H1 (cell line): Measurements from ENCODE around the gene DDX31. TPM values are rescaled to one million over a fixed set of nuclear protein-coding genes. Genes with fewer than 3 reads are reported as not detected.
A peak's percentile ranks its signal among the peaks of the same experiment; 100 is the strongest.

Experiments
- CTCF ChIA-PET: fragments of 300-600 bp; sonication (Branson Sonifier 250); formaldehyde crosslinking; loops from one replicate; lab custom pipeline; 2021; ENCODE audit not compliant: partially characterized antibody; lab: Charles Lee
- POLR2A ChIA-PET: fragments of 300-600 bp; sonication (Branson Sonifier 250); formaldehyde crosslinking; loops from one replicate; lab custom pipeline; 2021; ENCODE audit warnings: inconsistent platforms; ENCODE audit not compliant: partially characterized antibody; lab: Charles Lee
- DNase-seq, 2 experiments: peaks; one replicate each; pipeline versions ENCODE4 v3.0.0 to v3.0.0-alpha.2; 2010 to 2022; ENCODE audit warnings: low spot score in 2 of 2, low read depth in 1 of 2, mixed read lengths in 1 of 2
- FAIRE-seq: peaks from 2 replicates; lab custom pipeline; 2011; peaks lifted over from hg19 to GRCh38; lab: Jason Lieb, UNC
- H2AFZ ChIP-seq: 2 replicates; pipeline ENCODE4 v1.8.1; 2012; ENCODE audit warnings: low read length, inconsistent platforms
- H2AK5ac ChIP-seq: 2 replicates; pipeline ENCODE4 v1.6.1; 2013; ENCODE audit warnings: low read depth, low read length
- H2BK120ac ChIP-seq: replicated peaks from 2 replicates; pipeline ENCODE3; 2013; ENCODE audit warnings: low read depth, low read length, inconsistent platforms
- H2BK12ac ChIP-seq: 2 replicates; pipeline ENCODE4 v1.6.1; 2013; ENCODE audit warnings: low read depth, low read length
- H2BK15ac ChIP-seq: 2 replicates; pipeline ENCODE4 v1.6.1; 2013; ENCODE audit warnings: low read length
- H2BK20ac ChIP-seq: 2 replicates; pipeline ENCODE4 v1.6.1; 2013; ENCODE audit warnings: low read length
- H2BK5ac ChIP-seq: 2 replicates; pipeline ENCODE4 v1.6.1; 2013; ENCODE audit warnings: low read depth, low read length
- H3K14ac ChIP-seq: 2 replicates; pipeline ENCODE4 v1.6.1; 2013; ENCODE audit warnings: inconsistent platforms; ENCODE audit not compliant: insufficient read length
- H3K18ac ChIP-seq: 2 replicates; pipeline ENCODE4 v1.6.1; 2013; ENCODE audit warnings: low read length; ENCODE audit errors: extremely low read depth
- H3K23ac ChIP-seq: 2 replicates; pipeline ENCODE4 v1.6.1; 2013; ENCODE audit warnings: inconsistent platforms; ENCODE audit not compliant: insufficient read length
- H3K23me2 ChIP-seq: 2 replicates; pipeline ENCODE4 v1.6.1; 2013; ENCODE audit warnings: low read depth, low read length
- H3K27ac ChIP-seq: 2 replicates; pipeline ENCODE4 v1.6.1; 2011; ENCODE audit warnings: low read depth, low read length, inconsistent platforms
- H3K27me3 ChIP-seq, 4 experiments: replicated peaks in 1 of 4; 1 replicate in 1 of 4; 2 replicates in 3 of 4; pipeline versions ENCODE4 v1.6.1 to v1.8.1; 2011 to 2013; ENCODE audit warnings: low read length in 3 of 4, mild to moderate bottlenecking in 3 of 4, inconsistent platforms in 2 of 4, mixed read lengths in 2 of 4, moderate library complexity in 1 of 4; ENCODE audit not compliant: control insufficient read depth in 3 of 4, insufficient read depth in 3 of 4; ENCODE audit errors: extremely low read depth in 1 of 4
- H3K36me3 ChIP-seq, 4 experiments: 2 replicates each; pipeline versions ENCODE4 v1.6.1 to v1.8.1; 2011 to 2013; ENCODE audit warnings: mild to moderate bottlenecking in 4 of 4, low read length in 3 of 4, moderate library complexity in 2 of 4, control low read depth in 1 of 4, inconsistent platforms in 1 of 4; ENCODE audit not compliant: insufficient read depth in 4 of 4, control insufficient read depth in 2 of 4
- H3K4ac ChIP-seq: replicated peaks from 2 replicates; pipeline ENCODE3; 2013; ENCODE audit warnings: low read length, low read depth, mixed read lengths, inconsistent platforms; ENCODE audit not compliant: insufficient read length
- H3K4me1 ChIP-seq, 4 experiments: replicated peaks in 1 of 4; 1 replicate in 1 of 4; 2 replicates in 3 of 4; pipeline versions ENCODE4 v1.6.1 to v1.8.1; 2011 to 2013; ENCODE audit warnings: low read length in 3 of 4, inconsistent platforms in 2 of 4, mixed read lengths in 1 of 4; ENCODE audit not compliant: insufficient read depth in 4 of 4, control insufficient read depth in 3 of 4
- H3K4me2 ChIP-seq, 2 experiments: 2 replicates each; pipeline versions ENCODE4 v1.6.1 to v1.8.1; 2011 to 2013; ENCODE audit warnings: low read depth in 2 of 2, low read length in 2 of 2, control low read depth in 1 of 2, inconsistent platforms in 1 of 2, mild to moderate bottlenecking in 1 of 2; ENCODE audit not compliant: insufficient read depth in 1 of 2
- H3K4me3 ChIP-seq, 4 experiments: fragments of 200-600, 300-600 bp in 1 of 4; sonication (generic), shearing (Covaris generic), sonication (Bioruptor Twin) in 1 of 4; 2 replicates each; pipeline versions ENCODE4 v1.5.1 to v1.8.1; 2011 to 2016; ENCODE audit warnings: low read length in 4 of 4, low read depth in 3 of 4, control low read depth in 2 of 4, inconsistent platforms in 2 of 4, mild to moderate bottlenecking in 2 of 4, mixed read lengths in 1 of 4, moderate library complexity in 1 of 4; ENCODE audit not compliant: insufficient read depth in 2 of 4; ENCODE audit errors: extremely low read depth in 1 of 4
- H3K56ac ChIP-seq: replicated peaks from 2 replicates; pipeline ENCODE3; 2013; ENCODE audit warnings: low read depth, mild to moderate bottlenecking, mixed read lengths, low read length, inconsistent platforms; ENCODE audit not compliant: insufficient read length
- H3K79me1 ChIP-seq: 2 replicates; pipeline ENCODE4 v1.6.1; 2013; ENCODE audit warnings: low read depth, low read length, control low read depth
- H3K79me2 ChIP-seq, 2 experiments: 2 replicates each; pipeline versions ENCODE4 v1.6.1 to v1.8.1; 2012 to 2013; ENCODE audit warnings: low read length in 2 of 2, mild to moderate bottlenecking in 2 of 2, inconsistent platforms in 1 of 2; ENCODE audit not compliant: insufficient read depth in 2 of 2, control insufficient read depth in 1 of 2
- H3K9ac ChIP-seq, 4 experiments: replicated peaks in 1 of 4; 1 replicate in 1 of 4; 2 replicates in 3 of 4; pipeline versions ENCODE4 v1.6.1 to v1.8.1; 2011 to 2013; ENCODE audit warnings: low read depth in 3 of 4, low read length in 3 of 4, control low read depth in 2 of 4, mild to moderate bottlenecking in 2 of 4, moderate library complexity in 2 of 4, inconsistent platforms in 1 of 4; ENCODE audit errors: extremely low read depth in 1 of 4
- H3K9me3 ChIP-seq, 2 experiments: 2 replicates each; pipeline versions ENCODE4 v1.6.1 to v1.8.1; 2012 to 2013; ENCODE audit warnings: mild to moderate bottlenecking in 2 of 2, moderate library complexity in 2 of 2, control low read depth in 1 of 2, inconsistent platforms in 1 of 2, low read depth in 1 of 2, low read length in 1 of 2, mixed read lengths in 1 of 2; ENCODE audit not compliant: insufficient read depth in 2 of 2
- H4K20me1 ChIP-seq, 2 experiments: replicated peaks in 1 of 2; 2 replicates each; pipeline versions ENCODE3 to v1.8.1; 2011 to 2013; ENCODE audit warnings: inconsistent platforms in 2 of 2, low read length in 2 of 2, mild to moderate bottlenecking in 1 of 2; ENCODE audit not compliant: insufficient read depth in 2 of 2, control insufficient read depth in 1 of 2
- H4K5ac ChIP-seq: 2 replicates; pipeline ENCODE4 v1.6.1; 2013; ENCODE audit warnings: low read length, low read depth, mixed read lengths, inconsistent platforms; ENCODE audit not compliant: insufficient read length
- H4K8ac ChIP-seq: 2 replicates; pipeline ENCODE4 v1.8.0; 2013; ENCODE audit warnings: mild to moderate bottlenecking, moderate library complexity, low read length, inconsistent platforms; ENCODE audit not compliant: insufficient read depth; ENCODE audit errors: extremely low read depth
- H4K91ac ChIP-seq: replicated peaks from 2 replicates; pipeline ENCODE3; 2013; ENCODE audit warnings: low read length, mixed read lengths, inconsistent platforms; ENCODE audit not compliant: insufficient read length
- ASH2L ChIP-seq: fragments of 200-600, 300-600 bp; sonication (generic); IDR thresholded peaks from one replicate; pipeline ENCODE4 v1.7.1; 2017; ENCODE audit warnings: low read length
- CTCF ChIP-seq, 3 experiments: IDR thresholded peaks; 1 replicate in 2 of 3; 2 replicates in 1 of 3; pipeline versions ENCODE4 v1.5.1 to v1.6.1; 2011; ENCODE audit warnings: low read length in 3 of 3, mild to moderate bottlenecking in 3 of 3, inconsistent platforms in 2 of 3, low read depth in 1 of 3, moderate library complexity in 1 of 3; ENCODE audit not compliant: insufficient read depth in 1 of 3; ENCODE audit errors: control extremely low read depth in 1 of 3
- EZH2 ChIP-seq: fragments of 200-600 bp; sonication (generic); IDR thresholded peaks from 2 replicates; pipeline ENCODE4 v1.7.1; 2012; ENCODE audit warnings: low read depth, mild to moderate bottlenecking, moderate library complexity, low read length, inconsistent platforms; ENCODE audit not compliant: severe bottlenecking
- JUND ChIP-seq: IDR thresholded peaks from 2 replicates; pipeline ENCODE4 v1.6.1; 2011; ENCODE audit warnings: mild to moderate bottlenecking, improper control_type of control experiment, low read length
- KDM4A ChIP-seq: IDR thresholded peaks from one replicate; pipeline ENCODE4 v1.7.1; 2012; ENCODE audit warnings: low read depth, mild to moderate bottlenecking, moderate library complexity, low read length, inconsistent platforms; ENCODE audit not compliant: severe bottlenecking
- RAD21 ChIP-seq, 2 experiments: IDR thresholded peaks in 1 of 2; conservative IDR thresholded peaks in 1 of 2; 2 replicates each; pipeline ENCODE4 v1.6.1; 2011; ENCODE audit warnings: low read depth in 2 of 2, low read length in 2 of 2, improper control_type of control experiment in 1 of 2, inconsistent platforms in 1 of 2, mild to moderate bottlenecking in 1 of 2, moderate library complexity in 1 of 2
- WGBS, 2 experiments: shearing (Covaris generic) in 1 of 2; methylation state at CpG; one replicate each; pipeline versions ENCODE4 v1.1.6 to v1.1.7; 2013 to 2015; ENCODE audit warnings: low lambda C conversion rate in 2 of 2, mixed read lengths in 2 of 2, inconsistent platforms in 1 of 2, low coverage in 1 of 2, missing lambda C conversion rate in 1 of 2; ENCODE audit not compliant: insufficient replicate concordance in 2 of 2, insufficient coverage in 1 of 2, insufficient read length in 1 of 2; ENCODE audit errors: extremely low coverage in 1 of 2, missing lambda C conversion rate in 1 of 2; 5-methylcytosine and 5-hydroxymethylcytosine counted together
- polyA plus RNA-seq, 7 experiments: library from polyadenylated mRNA; depleted of rRNA in 3 of 7; stranded (reverse) in 5 of 7; unstranded in 2 of 7; fragments of >200 nt in 5 of 7; fragments of 200-250 nt in 2 of 7; gene quantifications; 1 replicate in 5 of 7; 2 replicates in 1 of 7; 4 replicates in 1 of 7; pipeline versions ENCODE4 v1.2.1 to v1.2.3, GENCODE V29; 2011 to 2013; ENCODE audit warnings: missing spikeins in 2 of 7, mixed read lengths in 2 of 7
- total RNA-seq: library from RNA; stranded (reverse); fragmentation: NEBNext Ultra II Directional; extraction: Animal tissue kit (Norgen Biotek cat#: 25700); gene quantifications from 2 replicates; pipeline ENCODE4 v1.2.1, GENCODE V29; 2021

The DDX31 gene
- total and polyA plus RNA-seq, 2 of the 8 experiments (the other 6 are each of a cell fraction or from before 2014, with no cell fraction given), result 9.5 to 23.7 TPM

- TF ChIP-seq EZH2 (no peak), KDM4A (no peak), CTCF (IDR thresholded peaks at IDR 0.05; ENCODE audit: control extremely low read depth in 1 of 3, insufficient read depth in 1 of 3, low read depth in 1 of 3, low read length in 3 of 3) (peak in 2 of 3 experiments; percentile 68 to 72; a peak in 3 of 4 replicates), ASH2L (no peak), JUND (no peak), RAD21 (IDR thresholded peaks at IDR 0.05 in 1 of 2, conservative IDR thresholded peaks at IDR 0.05 in 1 of 2; ENCODE audit: low read depth in 2 of 2, low read length in 2 of 2) (peak; percentile 58 to 76)
- 43% methylated on average over 2 of the region's 2 CpGs; no CpG with 5 or more reads in 1 of the 2 experiments for WGBS, 2 experiments
- H2AK5ac ChIP-seq, result no peak overlapping the region
Observed at GRCh38 chr9:132694144-132694543, 24.4 kb upstream of the DDX31 start.

More at GRCh38 chr9:132694144-132694543, 24.4 kb upstream of the DDX31 start:
- peaks cover 4% of the 10 kb centered on the region in 2 experiments for H4K20me1 ChIP-seq
- H3K79me2 ChIP-seq, result no peaks in the 10 kb centered on the region
- H2AFZ ChIP-seq, result no peak overlapping the region
- DNase-seq (peak in 1 of 2 experiments; percentile 48), FAIRE-seq (peak; percentile 94)
- H3K79me1 ChIP-seq, result no peaks in the 10 kb centered on the region
- no peaks in the 10 kb centered on the region for H3K4me1 ChIP-seq
- no peak overlapping the region for H4K91ac ChIP-seq
- no peak overlapping the region for H3K4me3 ChIP-seq
- H3K9ac ChIP-seq, result no peak overlapping the region
- H3K36me3 ChIP-seq, result peaks cover 3 to 21% (median 13%) of the 10 kb centered on the region in 4 experiments; a peak in 7 of 8 replicates
- H3K23ac ChIP-seq, result no peak overlapping the region
- no peak overlapping the region for H3K4me2 ChIP-seq
- H3K23me2 ChIP-seq, result no peaks in the 10 kb centered on the region
- no peak overlapping the region for H2BK15ac ChIP-seq
- H3K27ac ChIP-seq, result no peak overlapping the region
- no peak overlapping the region for H4K5ac ChIP-seq
- H3K9me3 ChIP-seq, result peaks cover 4 to 24% of the 10 kb centered on the region in 2 experiments; a peak in 3 of 4 replicates
- ChIA-PET POLR2A (interaction anchor here (0.8 to 1.0 kb wide), 3 partner anchors 20 to 113 kb away, joined by 3 read pairs; no protein-coding TSS in a partner anchor), CTCF (interaction anchor here (0.5 to 5.2 kb wide), 32 partner anchors 10 to 592 kb away, joined by 3 to 29 read pairs (median 4); no protein-coding TSS in a partner anchor)
- H2BK5ac ChIP-seq, result no peak overlapping the region
- no peaks in the 10 kb centered on the region for H3K27me3 ChIP-seq
- no peak overlapping the region for H2BK120ac ChIP-seq
- H3K18ac ChIP-seq, result no peak overlapping the region
- H3K14ac ChIP-seq, result no peak overlapping the region
- no peak overlapping the region for H3K4ac ChIP-seq
- H2BK20ac ChIP-seq, result no peak overlapping the region
- H3K56ac ChIP-seq, result no peak overlapping the region
- no peak overlapping the region for H4K8ac ChIP-seq
- H2BK12ac ChIP-seq, result no peak overlapping the region
